NCI-H2196 treated with DMSO at 0.1 percent for 48 hours (cell line): ENCODE results near the gene MS4A6E.

Experiments used
- DNase-seq: peaks from one replicate; lab custom pipeline; 2025; ENCODE audit not compliant: unreplicated experiment; lab: John Stamatoyannopoulos, UW

Gene MS4A6E

DNA sequence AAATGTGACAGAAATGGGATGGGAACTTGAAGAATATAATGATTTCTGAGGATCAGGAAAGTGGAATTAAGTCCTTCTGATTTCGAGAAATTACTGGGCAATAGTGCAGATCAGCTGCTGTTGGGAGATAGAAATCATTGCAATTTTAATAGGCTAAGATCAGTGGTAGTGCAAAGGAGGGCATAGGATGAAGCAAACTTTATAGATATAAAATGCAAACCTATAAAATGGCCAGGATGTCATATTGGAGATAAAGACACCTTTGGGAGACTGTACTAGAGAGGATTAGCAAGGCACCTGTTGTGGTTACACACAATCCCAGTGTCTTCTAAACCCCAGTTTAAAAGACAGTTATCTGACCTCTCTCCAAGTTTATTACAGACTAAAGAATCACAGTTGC lies 44.8 kb downstream of the MS4A6E start:
- no peak for DNase-seq

DNA sequence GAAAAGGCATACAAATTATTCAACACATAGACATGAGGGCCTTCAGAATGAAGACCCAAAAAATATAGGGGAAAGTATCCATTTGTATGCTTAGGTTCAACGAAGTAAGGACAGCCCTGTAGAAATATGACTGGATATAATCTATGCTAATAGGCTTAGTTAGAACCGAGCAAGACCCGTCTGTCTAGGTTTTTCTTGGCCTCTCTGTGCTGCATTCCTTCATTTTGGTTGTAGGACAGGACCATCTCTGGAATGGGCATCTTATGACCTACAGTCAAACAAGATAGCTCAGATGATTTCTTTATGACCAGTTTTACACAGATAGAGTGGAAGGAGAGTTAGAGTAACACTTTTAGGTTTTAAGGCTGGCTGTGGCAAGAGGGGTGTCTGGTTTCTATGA lies 45.7 kb downstream of the MS4A6E start:
- no peak for DNase-seq

DNA sequence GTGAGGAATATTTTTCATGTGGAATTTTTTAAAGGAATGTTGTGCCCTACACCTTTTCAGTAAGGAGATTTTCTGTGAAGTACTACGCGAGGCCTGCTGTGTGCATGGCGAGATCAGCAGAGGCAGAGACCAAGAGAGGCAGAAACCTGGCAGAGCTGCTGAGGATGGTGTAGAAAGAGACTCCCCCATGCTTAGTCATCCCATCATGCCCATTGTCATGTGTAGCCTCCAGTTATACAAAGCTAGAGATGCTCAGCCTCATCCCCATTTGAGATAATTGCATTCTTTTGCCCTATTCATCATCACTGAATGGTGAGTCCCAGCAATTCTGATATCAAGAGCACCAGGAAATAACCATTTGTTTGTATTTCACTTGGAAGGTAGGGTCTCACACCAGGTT lies 48.3 kb downstream of the MS4A6E start:
- DNase-seq, result no peak

DNA sequence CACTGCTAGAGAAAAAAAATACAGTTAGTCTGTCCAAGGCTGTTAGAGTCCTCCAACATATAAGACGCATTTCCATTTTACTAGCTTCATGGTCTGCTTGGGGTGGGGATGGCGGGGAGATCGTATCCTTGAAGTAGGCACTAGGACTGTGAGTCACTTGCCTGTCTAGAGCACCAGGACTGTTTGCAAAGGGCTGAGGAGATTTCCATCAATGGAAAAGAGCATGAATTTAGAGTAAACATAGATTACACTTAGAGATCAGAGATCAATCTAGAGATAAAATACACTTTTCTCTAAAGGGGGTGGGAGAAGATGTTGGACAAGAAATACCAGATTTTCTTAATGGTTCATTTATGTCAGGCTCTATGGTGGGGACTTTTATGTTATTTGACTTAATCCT lies 49.5 kb downstream of the MS4A6E start:
- no peak for DNase-seq

GRCh38 chr11:60377401-60378136 lies 50.5 kb downstream of the MS4A6E start:
- DNase-seq, result no peak

DNA sequence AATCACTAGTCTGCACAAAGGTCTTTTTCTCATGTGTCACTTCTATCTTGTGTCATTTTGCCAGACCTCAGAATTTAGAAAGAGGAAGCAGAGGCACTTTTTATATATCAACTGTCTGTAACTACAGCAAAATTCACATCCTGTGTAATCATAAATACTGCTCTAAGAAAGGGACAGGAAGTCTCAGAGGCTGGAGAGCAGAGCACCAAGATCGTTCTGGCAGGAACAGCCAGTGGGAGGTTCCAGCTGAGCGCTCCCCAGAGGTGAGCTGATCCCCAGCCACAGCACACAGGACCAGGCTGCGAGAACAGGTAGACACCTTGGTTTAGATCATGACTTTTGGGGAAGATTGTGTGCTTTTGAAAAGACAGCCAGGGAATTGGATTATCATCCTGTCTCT lies 51.3 kb downstream of the MS4A6E start, which contains the start of gene MS4A7:
Gene MS4A7, plus strand, starts transcription at position 179 of the 400 bp plus-strand sequence. CDS start 4,610 bp downstream, outside the sequence.
- DNase-seq, result no peak

DNA sequence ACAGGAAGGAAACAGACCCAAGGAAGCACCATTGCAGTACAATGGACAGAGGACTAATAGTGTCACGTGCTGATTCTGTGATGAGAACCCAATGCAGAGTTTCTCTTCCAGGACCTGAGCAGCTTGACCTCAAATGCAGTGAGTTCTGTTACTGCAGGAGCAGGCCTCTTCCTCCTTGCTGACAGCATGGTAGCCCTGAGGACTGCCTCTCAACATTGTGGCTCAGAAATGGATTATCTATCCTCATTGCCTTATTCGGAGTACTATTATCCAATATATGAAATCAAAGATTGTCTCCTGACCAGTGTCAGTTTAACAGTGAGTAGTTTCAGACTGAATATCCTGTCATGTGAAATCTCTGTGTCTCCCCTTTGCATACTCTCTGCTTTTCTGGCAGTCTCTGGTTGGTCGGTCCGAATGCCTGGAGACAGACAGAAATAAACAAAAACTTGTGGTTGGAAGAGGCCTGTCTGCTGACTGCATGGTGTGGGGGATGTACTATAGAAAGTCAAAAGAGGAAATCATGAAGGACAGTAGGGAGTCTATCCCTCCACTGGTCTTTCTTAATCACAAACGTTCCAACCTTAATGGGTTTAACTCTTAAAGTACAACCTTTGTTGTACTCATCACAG lies 62.3 kb downstream of the MS4A6E start:
- DNase-seq, result no peak

DNA sequence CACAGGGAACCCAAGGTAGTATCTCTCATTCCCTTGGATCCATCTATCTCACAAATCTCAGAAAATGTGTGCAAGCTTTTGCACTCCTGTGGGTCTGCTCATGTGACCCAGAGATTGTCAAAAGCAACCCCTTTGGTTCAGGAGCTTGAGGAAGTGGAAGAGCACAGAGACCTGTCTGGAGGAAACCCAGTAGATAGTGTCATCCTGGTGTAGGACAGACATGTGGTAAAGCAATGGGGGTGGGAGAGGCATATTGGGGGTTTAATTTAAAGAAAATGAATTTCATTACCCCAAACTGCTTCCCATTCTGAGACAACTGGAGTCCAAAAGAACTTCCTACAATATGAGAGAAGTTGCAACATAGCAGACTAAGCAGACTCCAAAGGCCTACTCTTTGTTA lies 63.4 kb downstream of the MS4A6E start:
- DNase-seq, result no peak
